ENCODE results near the gene PAPSS2.

Gene PAPSS2

DNA sequence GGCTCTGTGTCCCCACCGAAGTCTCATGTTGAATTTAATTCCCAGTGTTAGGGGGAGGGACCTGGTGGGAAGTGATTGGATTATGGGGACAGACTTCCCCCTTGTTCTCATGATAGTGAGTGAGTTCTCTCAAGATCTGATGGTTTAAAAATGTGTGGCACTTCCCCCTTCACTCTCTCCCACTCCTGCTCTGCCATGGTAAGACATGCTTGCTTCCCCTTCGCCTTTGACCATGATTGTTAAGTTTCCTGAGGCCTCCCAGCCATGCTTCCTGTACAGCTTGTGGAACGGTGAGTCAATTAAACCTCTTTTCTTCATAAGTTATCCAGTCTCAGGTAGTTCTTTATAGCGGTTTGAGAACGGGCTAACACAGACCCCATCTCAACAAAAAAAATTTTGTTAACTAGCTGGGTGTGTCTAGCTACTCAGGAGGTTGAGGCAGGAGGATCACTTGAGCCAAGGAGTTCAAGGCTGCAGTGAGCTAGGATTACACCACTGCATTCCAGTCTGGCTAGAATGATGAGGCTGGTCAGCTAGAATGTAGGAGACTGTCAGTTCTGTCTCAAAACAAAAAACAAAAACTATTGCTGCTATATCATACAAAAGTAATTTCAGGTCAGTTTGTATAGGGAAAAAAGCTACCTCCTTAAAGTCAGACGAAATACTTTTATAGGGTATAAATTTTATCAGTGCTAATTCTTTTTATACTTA, 100.7 kb downstream of the PAPSS2 start:
- Histone ChIP-seq H3K27ac (ENCODE audit: low read length) (no peak overlapping the region), H3K9me3 (ENCODE audit: insufficient read depth, low read depth, low read length) (no peaks in the 10 kb centered on the region), H3K27me3 (ENCODE audit: insufficient read depth, low read length) (no peaks in the 10 kb centered on the region), H3K9ac (ENCODE audit: low read depth, low read length) (no peak overlapping the region), H3K4me1 (ENCODE audit: insufficient read depth, low read length) (0 out of 2 replicates have a peak, but pooled peaks cover 3% of the 10 kb centered on the region), H3K36me3 (ENCODE audit: insufficient read depth, low read depth, low read length) (peaks cover 27% of the 10 kb centered on the region), H3K4me3 (ENCODE audit: low read length) (no peak overlapping the region)

DNA sequence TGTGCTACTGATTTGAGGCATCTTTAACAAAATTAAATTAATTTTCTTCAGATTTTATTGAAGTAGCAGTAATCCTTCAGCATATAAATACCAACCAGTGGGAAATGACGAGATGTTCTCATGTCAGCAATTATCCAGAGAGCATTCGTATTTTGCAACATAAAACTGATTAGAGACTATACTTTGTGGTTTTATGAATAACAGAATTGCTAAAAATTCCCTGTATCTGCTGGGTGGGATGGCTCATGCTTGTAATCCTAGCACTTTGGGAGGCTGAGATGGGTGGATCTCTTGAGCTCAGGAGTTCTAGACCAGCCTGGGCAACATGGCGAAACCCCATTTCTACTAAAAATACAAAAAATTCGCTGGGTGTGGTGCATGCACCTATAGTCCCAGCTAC, 101.5 kb downstream of the PAPSS2 start:
- Histone ChIP-seq H3K4me3 (ENCODE audit: low read length) (no peak overlapping the region), H3K36me3 (ENCODE audit: insufficient read depth, low read depth, low read length) (peaks cover 27% of the 10 kb centered on the region), H3K27me3 (ENCODE audit: insufficient read depth, low read length) (no peaks in the 10 kb centered on the region), H3K9me3 (ENCODE audit: insufficient read depth, low read depth, low read length) (no peaks in the 10 kb centered on the region), H3K4me1 (ENCODE audit: insufficient read depth, low read length) (0 out of 2 replicates have a peak, but pooled peaks cover 3% of the 10 kb centered on the region), H3K27ac (ENCODE audit: low read length) (no peak overlapping the region), H3K9ac (ENCODE audit: low read depth, low read length) (no peak overlapping the region)

DNA sequence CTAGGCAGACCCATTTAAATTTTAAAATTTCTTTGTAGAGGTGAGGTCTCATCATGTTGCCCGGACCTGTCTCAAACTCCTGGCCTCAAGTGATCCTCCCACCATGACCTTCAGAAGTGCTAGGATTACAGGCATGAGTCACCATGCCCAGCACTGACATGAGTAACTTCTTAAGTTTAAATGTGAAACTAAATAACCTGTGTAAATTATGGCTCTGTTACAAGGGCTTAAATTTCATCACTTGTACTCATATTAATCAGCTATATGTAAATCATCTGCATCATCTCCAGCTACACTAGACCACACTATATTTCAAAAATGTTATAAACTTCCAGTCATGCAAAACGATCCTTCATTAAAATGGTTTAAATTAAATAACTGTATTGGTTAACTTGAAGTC, 102.2 kb downstream of the PAPSS2 start:
- peaks cover 23% of the 10 kb centered on the region for H3K36me3 ChIP-seq (ENCODE audit: insufficient read depth, low read depth, low read length)
- H3K9me3 ChIP-seq (ENCODE audit: insufficient read depth, low read depth, low read length): no peaks in the 10 kb centered on the region
- 0 out of 2 replicates have a peak, but pooled peaks cover 3% of the 10 kb centered on the region for H3K4me1 ChIP-seq (ENCODE audit: insufficient read depth, low read length)
- H3K27me3 ChIP-seq (ENCODE audit: insufficient read depth, low read length): no peaks in the 10 kb centered on the region
- no peak overlapping the region for H3K27ac ChIP-seq (ENCODE audit: low read length)
- no peak overlapping the region for H3K9ac ChIP-seq (ENCODE audit: low read depth, low read length)
- no peak overlapping the region for H3K4me3 ChIP-seq (ENCODE audit: low read length)

DNA sequence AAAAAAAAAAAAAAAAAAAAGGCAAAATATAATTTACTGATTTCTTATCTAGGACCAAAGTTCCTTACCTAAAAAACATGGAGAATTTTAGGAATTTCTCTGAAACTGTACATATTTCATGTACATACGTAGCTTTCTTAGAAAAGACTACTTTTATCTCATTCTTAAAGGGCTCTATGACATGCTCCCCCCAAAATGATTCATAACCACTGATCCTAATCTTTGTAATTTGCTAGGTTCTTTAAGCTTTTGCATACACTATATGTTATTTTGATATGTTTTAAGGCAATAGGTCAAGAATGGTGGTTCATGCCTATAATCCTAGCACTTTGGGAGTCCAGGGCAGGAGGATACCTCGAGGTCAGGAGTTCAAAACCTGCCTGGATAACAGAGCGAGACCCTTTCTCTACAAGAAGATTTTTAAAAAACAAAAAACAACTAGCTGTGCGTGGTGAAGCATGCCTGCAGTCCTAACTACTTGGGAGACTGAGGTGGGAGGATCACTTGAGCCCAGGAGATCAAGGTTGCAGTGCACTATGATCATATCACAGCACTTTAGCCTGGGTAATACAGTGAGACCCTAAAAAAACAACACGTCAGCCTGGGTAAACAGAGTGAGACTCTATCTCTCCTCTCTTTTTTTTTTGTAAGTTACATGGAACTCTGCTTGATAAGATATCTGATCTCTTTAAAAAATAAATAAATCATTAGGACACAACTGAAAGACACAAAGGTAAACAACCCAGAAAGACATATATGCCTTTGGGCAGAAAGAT, 103.6 kb downstream of the PAPSS2 start:
- Histone ChIP-seq H3K27me3 (ENCODE audit: insufficient read depth, low read length) (no peaks in the 10 kb centered on the region), H3K9me3 (ENCODE audit: insufficient read depth, low read depth, low read length) (no peaks in the 10 kb centered on the region), H3K4me3 (ENCODE audit: low read length) (no peak overlapping the region), H3K36me3 (ENCODE audit: insufficient read depth, low read depth, low read length) (peaks cover 31% of the 10 kb centered on the region), H3K27ac (ENCODE audit: low read length) (no peak overlapping the region), H3K9ac (ENCODE audit: low read depth, low read length) (no peak overlapping the region), H3K4me1 (ENCODE audit: insufficient read depth, low read length) (peaks cover 8% of the 10 kb centered on the region; the same call in 1 of the 2 replicates)

DNA sequence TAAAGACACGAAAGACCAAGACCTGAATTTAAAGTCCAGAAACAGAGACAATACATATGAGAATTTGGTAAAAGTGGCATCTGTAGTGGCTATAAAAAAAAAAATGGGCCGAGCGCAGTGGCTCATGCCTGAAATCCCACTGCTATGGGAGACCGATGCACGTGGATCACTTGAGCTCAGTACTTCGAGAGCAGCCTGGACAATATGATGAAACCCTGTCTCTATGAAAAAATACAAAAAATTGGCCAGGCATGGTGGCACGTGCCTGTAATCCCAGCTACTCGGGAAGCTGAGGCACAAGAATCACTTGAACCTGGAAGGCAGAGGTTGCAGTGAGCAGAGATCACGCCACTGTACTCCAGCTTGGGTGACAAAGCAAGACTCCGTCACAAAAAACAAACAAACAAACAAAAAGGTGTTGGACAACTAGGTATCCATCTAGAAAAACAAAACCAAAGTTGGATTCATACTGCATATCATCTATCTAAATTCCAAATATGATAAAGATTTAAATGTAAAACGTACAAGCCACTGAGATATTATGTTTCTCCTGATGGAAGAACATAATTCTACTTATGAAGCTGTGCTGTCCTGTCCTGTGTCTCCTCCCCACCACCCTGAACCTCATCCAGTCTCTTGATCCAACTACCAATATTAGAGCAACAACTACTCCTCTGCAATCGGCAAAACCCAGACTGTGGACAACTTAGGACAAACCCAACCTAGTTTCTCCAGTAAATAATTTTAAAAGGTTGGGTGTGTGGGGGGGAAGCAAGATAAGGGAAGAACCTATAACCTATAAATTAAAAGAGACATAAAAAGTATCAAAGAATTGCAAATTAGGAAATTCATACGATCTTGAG, 104.6 kb downstream of the PAPSS2 start:
- Histone ChIP-seq H3K9me3 (ENCODE audit: insufficient read depth, low read depth, low read length) (no peaks in the 10 kb centered on the region), H3K4me3 (ENCODE audit: low read length) (no peak overlapping the region), H3K36me3 (ENCODE audit: insufficient read depth, low read depth, low read length) (peaks cover 40% of the 10 kb centered on the region), H3K27me3 (ENCODE audit: insufficient read depth, low read length) (no peaks in the 10 kb centered on the region), H3K27ac (ENCODE audit: low read length) (no peak overlapping the region), H3K4me1 (ENCODE audit: insufficient read depth, low read length) (peaks cover 6% of the 10 kb centered on the region; the same call in 1 of the 2 replicates), H3K9ac (ENCODE audit: low read depth, low read length) (no peak overlapping the region)

DNA sequence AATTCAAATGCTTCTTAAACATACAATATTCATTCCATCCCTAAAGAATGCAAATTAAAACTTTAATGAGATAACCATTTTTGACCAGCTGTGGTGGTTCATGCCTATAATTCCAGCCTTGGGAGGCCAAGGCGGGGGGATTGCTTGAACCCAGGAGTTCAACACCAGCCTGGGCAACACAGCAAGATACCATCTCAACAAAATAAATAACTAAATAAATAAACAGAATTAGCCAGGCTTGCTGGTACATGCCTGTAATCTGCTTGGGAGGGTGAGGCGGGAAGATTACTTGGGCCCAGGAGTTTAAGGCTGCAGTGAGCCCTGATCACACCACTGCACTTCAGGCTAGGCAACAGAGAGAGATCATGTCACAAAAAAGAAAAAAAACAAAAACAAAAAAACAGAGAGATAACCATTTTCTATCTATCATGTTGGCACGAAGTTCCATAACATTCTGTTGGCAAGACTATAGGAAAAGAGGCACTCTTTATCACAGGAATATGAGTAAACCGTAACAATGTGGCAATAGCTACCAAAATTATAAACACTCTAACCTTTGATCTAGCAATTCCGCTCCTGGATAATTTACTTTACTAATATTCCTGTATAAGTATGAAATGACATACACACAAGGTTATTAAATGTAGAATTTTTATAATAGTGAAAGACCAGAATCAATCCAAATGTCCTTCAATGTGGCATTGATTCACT, 106.1 kb downstream of the PAPSS2 start:
- H3K27me3 ChIP-seq (ENCODE audit: insufficient read depth, low read length): no peaks in the 10 kb centered on the region
- no peak overlapping the region for H3K9ac ChIP-seq (ENCODE audit: low read depth, low read length)
- no peaks in the 10 kb centered on the region for H3K9me3 ChIP-seq (ENCODE audit: insufficient read depth, low read depth, low read length)
- no peak overlapping the region for H3K27ac ChIP-seq (ENCODE audit: low read length)
- peaks cover 50% of the 10 kb centered on the region for H3K36me3 ChIP-seq (ENCODE audit: insufficient read depth, low read depth, low read length)
- no peak overlapping the region for H3K4me3 ChIP-seq (ENCODE audit: low read length)
- peaks cover 6% of the 10 kb centered on the region; the same call in 1 of the 2 replicates for H3K4me1 ChIP-seq (ENCODE audit: insufficient read depth, low read length)

DNA sequence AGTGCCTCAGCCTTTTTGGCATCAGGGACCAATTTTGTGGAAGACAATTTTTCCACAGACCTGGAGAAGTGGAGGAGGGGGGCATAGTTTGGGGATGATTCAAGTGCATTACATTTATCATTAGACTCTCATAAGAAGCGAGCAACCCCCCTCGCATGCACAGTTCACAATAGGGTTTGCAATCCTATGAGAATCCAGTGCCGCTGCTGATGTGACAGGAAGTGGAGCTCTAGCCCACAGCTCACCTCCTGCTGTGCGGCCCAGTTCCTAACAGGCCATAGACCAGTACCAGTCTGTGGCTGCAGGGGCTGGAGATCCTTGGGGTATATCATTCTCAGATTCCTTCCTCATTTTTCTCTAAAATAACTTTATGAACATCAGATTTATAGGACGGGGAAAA, 107.6 kb downstream of the PAPSS2 start:
- Histone ChIP-seq H3K4me3 (ENCODE audit: low read length) (no peak overlapping the region), H3K9ac (ENCODE audit: low read depth, low read length) (no peak overlapping the region), H3K4me1 (ENCODE audit: insufficient read depth, low read length) (peaks cover 6% of the 10 kb centered on the region; the same call in 1 of the 2 replicates), H3K27ac (ENCODE audit: low read length) (no peak overlapping the region), H3K9me3 (ENCODE audit: insufficient read depth, low read depth, low read length) (no peaks in the 10 kb centered on the region), H3K27me3 (ENCODE audit: insufficient read depth, low read length) (no peaks in the 10 kb centered on the region), H3K36me3 (ENCODE audit: insufficient read depth, low read depth, low read length) (peaks cover 49% of the 10 kb centered on the region)

DNA sequence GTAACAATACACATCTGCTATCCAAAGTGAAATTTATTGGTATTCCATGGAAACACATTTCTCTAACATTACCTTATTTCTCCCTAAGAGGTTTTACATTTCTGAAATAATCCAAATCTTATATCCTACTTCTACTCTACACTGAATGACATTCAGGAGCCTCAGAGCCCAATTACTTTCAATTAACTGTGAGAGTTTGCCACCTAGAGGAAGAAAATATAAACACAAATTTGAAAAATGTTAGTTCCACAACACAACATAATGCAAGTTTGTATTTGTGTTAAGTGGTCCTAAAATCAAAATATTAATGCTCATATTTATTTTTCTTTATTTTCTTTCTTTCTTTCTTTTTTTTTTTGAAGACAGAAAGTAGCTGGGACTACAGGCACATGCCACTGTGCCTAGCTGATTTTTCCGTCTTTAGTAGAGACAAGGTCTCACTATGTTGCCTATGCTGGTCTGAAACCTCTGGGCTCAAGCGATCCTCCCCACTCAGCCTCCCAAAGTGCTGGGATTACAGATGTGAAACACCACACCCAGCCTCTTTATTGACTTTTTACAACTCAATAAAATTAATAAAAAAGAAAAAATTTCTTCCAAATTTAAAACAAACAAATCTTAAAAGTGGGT, 112.3 kb downstream of the PAPSS2 start:
- no peak overlapping the region for H3K27ac ChIP-seq (ENCODE audit: low read length)

DNA sequence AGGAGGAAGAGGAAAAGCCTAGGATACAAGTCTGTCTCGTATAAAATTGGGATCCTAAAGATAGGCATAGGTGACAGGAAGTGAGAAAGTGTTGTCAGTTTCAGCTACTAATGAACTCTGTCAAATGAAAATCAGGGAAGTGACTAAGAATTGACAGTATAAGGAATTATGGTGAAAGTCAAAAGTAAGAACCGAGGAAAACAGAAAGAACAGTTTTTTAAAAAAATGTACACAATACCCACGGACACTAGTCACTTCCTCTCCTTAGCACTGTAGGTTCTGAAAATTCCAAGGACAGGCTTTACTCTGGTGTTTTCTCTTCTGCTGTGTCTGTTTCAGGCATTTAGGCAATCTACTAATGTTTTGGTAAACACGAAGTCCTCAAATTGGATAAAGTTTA, 116.1 kb downstream of the PAPSS2 start:
- H3K4me3 ChIP-seq (ENCODE audit: low read length): no peak overlapping the region
- H3K27ac ChIP-seq (ENCODE audit: low read length): no peak overlapping the region

More for the DNA sequence above, 112.3 kb downstream of the PAPSS2 start:
- Histone ChIP-seq H3K4me1 (ENCODE audit: insufficient read depth, low read length) (peaks cover 6% of the 10 kb centered on the region; the same call in 1 of the 2 replicates), H3K36me3 (ENCODE audit: insufficient read depth, low read depth, low read length) (peaks cover 58% of the 10 kb centered on the region), H3K4me3 (ENCODE audit: low read length) (no peak overlapping the region), H3K9me3 (ENCODE audit: insufficient read depth, low read depth, low read length) (no peaks in the 10 kb centered on the region), H3K9ac (ENCODE audit: low read depth, low read length) (no peak overlapping the region), H3K27me3 (ENCODE audit: insufficient read depth, low read length) (no peaks in the 10 kb centered on the region)

DNA sequence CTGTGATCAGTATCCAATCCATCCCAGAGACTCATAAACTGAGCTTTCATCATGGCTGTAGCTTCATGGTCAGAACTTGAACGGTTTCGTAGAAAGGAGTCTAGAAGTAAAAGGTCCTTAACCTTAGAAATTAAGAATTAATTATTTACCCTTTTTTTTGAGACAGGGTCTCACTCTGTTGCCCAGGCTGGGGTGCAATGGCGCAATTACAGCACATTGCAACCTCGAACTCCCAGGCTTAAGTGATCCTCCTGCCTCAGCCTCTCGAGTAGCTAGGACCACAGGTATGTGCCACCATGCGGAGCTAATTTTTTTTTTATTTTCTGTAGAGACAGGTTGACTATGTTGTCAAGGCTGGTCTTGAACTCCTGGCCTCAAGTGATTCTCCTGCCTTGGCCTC, 116.7 kb downstream of the PAPSS2 start:
- H3K4me3 ChIP-seq (ENCODE audit: low read length): no peak overlapping the region
- no peak overlapping the region for H3K27ac ChIP-seq (ENCODE audit: low read length)
- H3K9ac ChIP-seq (ENCODE audit: low read depth, low read length): no peak overlapping the region
- peaks cover 53% of the 10 kb centered on the region for H3K36me3 ChIP-seq (ENCODE audit: insufficient read depth, low read depth, low read length)
- no peaks in the 10 kb centered on the region for H3K27me3 ChIP-seq (ENCODE audit: insufficient read depth, low read length)
- H3K4me1 ChIP-seq (ENCODE audit: insufficient read depth, low read length): no peaks in the 10 kb centered on the region
- H3K9me3 ChIP-seq (ENCODE audit: insufficient read depth, low read depth, low read length): no peaks in the 10 kb centered on the region

More for the DNA sequence above, 116.1 kb downstream of the PAPSS2 start:
- Histone ChIP-seq H3K9ac (ENCODE audit: low read depth, low read length) (no peak overlapping the region), H3K4me1 (ENCODE audit: insufficient read depth, low read length) (no peaks in the 10 kb centered on the region), H3K36me3 (ENCODE audit: insufficient read depth, low read depth, low read length) (peaks cover 53% of the 10 kb centered on the region), H3K27me3 (ENCODE audit: insufficient read depth, low read length) (no peaks in the 10 kb centered on the region), H3K9me3 (ENCODE audit: insufficient read depth, low read depth, low read length) (no peaks in the 10 kb centered on the region)
